Activated CD8-positive, alpha-beta memory T cell treated with anti-CD3 and anti-CD28 coated beads, Interleukin-2, amount 10 ng/mL, durations not matched to agents 7 days and 5 days (primary cell): Measurements from ENCODE around the gene PCDHGA1. TPM values are rescaled to one million over a fixed set of nuclear protein-coding genes. Genes with fewer than 3 reads are reported as not detected.
"Not testable (repeated sequence)": the region's sequence is repeated elsewhere in the genome, so short reads cannot be mapped to it uniquely, and the experiment has no call there.

ENCODE experiments used
- ATAC-seq: fragments of 150-1000 bp; cut with Tn5 transposase; one replicate; pipeline ENCODE4 v1.10.0; 2021; ENCODE audit warnings: moderate library complexity
- CTCF ChIA-PET: fragments of 350-600 bp; sonication (Branson Sonifier 250); formaldehyde crosslinking; loops from one replicate; lab custom pipeline; 2021; ENCODE audit warnings: antibody characterized with exemption; lab: Charles Lee
- DNase-seq: peaks from one replicate; pipeline ENCODE4 v3.0.0-alpha.2; 2020
- H3K27ac Mint-ChIP-seq: one replicate; pipeline ENCODE4 v1.8.0; 2021; ENCODE audit warnings: mild to moderate bottlenecking, mixed read lengths
- H3K27me3 Mint-ChIP-seq: one replicate; pipeline ENCODE4 v1.8.0; 2021; ENCODE audit warnings: mixed read lengths
- H3K36me3 Mint-ChIP-seq: one replicate; pipeline ENCODE4 v1.8.0; 2021; ENCODE audit warnings: mild to moderate bottlenecking, mixed read lengths
- H3K4me1 Mint-ChIP-seq: one replicate; pipeline ENCODE4 v1.8.0; 2021; ENCODE audit warnings: mixed read lengths
- H3K4me3 Mint-ChIP-seq: one replicate; pipeline ENCODE4 v1.8.0; 2021; ENCODE audit warnings: mild to moderate bottlenecking, moderate library complexity, mixed read lengths
- H3K9me3 Mint-ChIP-seq: one replicate; pipeline ENCODE4 v1.8.0; 2022; ENCODE audit warnings: low read depth, mixed read lengths
- total RNA-seq, 2 experiments: library from RNA; stranded (reverse); gene quantifications; one replicate each; pipeline ENCODE4 v1.2.3, GENCODE V29; 2021

Gene PCDHGA1
- total RNA-seq, 2 experiments from 2014 or later: not detected

DNA sequence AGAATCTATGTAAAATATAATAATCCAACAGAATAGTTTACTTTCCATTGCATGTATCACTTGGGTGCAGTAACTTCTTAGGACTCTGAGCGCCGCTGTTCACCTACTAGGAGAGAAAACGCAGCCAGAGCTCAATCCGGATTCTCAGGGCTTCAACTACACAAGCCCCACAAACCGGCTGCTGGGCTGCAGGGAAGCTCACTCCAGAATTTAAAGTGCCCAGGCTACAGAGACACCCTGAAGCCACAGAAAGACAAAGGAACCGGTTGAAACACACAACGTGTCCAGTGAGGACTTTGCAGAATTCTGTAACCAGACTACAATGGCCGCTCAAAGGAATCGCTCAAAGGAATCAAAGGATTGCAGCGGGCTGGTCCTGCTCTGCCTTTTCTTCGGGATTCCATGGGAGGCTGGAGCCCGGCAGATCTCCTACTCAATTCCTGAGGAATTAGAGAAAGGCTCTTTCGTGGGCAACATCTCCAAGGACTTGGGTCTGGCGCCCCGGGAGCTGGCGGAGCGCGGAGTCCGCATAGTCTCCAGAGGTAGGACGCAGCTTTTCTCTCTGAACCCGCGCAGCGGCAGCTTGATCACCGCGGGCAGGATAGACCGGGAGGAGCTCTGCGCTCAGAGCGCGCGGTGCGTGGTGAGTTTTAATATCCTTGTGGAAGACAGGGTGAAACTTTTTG is 82.7 kb downstream of the PCDHGA1 start, which contains the start of gene PCDHGA10:
TSS of gene PCDHGA10 (plus strand) at position 134 of the 686 bp plus-strand sequence. CDS start at position 323, 189 bp downstream.
- DNase-seq: peak; percentile 69
- peaks cover 74% of the 10 kb centered on the region for H3K27me3 Mint-ChIP-seq
- CTCF ChIA-PET: interaction anchor here (0.6 to 2.4 kb wide), 23 partner anchors 9 to 151 kb away, joined by 3 to 10 read pairs (median 4); partner anchors contain the start of genes PCDHGA11, PCDHGA12, PCDHGA5 and PCDHGA9
- H3K36me3 Mint-ChIP-seq: peaks cover 13% of the 10 kb centered on the region
- H3K4me3 Mint-ChIP-seq: peak within 1 kb of the TSS; percentile 60
- ATAC-seq: peak; percentile 72
- peaks cover 5% of the 10 kb centered on the region for H3K9me3 Mint-ChIP-seq
- H3K4me1 Mint-ChIP-seq: peaks cover 15% of the 10 kb centered on the region
- no peak within 1 kb of the TSS for H3K27ac Mint-ChIP-seq

DNA sequence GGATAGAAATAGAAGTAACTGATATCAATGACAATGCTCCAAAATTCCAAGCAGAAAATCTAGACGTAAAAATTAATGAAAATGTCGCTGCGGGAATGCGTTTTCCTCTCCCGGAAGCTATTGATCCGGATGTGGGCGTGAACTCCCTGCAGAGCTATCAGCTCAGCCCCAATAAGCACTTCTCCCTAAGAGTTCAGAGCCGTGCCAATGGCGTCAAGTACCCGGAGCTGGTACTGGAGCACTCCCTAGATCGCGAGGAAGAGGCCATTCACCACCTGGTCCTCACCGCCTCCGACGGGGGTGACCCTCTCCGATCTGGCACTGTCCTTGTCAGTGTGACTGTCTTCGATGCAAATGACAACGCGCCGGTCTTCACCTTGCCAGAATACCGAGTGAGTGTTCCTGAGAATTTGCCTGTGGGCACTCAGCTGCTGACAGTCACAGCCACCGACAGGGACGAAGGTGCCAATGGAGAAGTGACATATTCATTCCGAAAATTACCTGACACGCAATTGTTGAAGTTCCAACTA is 83.3 kb downstream of the PCDHGA1 start:
- Mint-ChIP-seq H3K27ac (no peak overlapping the region), H3K36me3 (peaks cover 15% of the 10 kb centered on the region)
- DNase-seq: no peak

DNA sequence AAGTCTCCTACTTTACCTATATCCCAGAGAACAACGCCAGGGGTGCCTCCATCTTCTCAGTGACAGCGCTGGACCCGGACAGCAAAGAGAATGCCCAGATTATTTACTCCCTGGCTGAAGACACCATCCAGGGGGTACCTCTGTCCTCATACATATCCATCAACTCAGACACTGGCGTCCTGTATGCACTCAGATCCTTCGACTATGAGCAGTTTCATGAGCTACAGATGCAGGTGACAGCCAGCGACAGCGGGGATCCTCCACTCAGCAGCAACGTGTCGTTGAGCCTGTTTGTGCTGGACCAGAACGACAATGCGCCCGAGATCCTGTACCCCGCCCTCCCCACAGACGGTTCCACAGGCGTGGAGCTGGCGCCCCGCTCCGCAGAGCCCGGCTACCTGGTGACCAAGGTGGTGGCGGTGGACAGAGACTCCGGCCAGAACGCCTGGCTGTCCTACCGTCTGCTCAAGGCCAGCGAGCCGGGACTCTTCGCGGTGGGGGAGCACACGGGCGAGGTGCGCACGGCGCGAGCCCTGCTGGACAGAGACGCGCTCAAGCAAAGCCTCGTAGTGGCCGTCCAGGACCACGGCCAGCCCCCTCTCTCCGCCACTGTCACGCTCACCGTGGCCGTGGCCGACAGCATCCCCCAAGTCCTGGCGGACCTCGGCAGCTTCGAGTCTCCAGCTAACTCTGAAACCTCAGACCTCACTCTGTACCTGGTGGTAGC is 84.4 kb downstream of the PCDHGA1 start:
- not testable (repeated sequence) for H3K9me3 Mint-ChIP-seq, ATAC-seq, DNase-seq, H3K4me3 Mint-ChIP-seq
- CTCF ChIA-PET: interaction anchor here (1.7 to 2.4 kb wide), 2 partner anchors 80 to 143 kb away, joined by 4 to 10 read pairs; no protein-coding TSS in a partner anchor
- peak overlapping the region; percentile 9 for H3K27ac Mint-ChIP-seq
- H3K36me3 Mint-ChIP-seq: peaks cover 14% of the 10 kb centered on the region
- peaks cover 75% of the 10 kb centered on the region for H3K27me3 Mint-ChIP-seq
- peaks cover 17% of the 10 kb centered on the region for H3K4me1 Mint-ChIP-seq

More for the DNA sequence above, 83.3 kb downstream of the PCDHGA1 start:
- CTCF ChIA-PET: interaction anchor here (0.6 to 2.4 kb wide), 17 partner anchors 8 to 151 kb away, joined by 3 to 10 read pairs (median 4); partner anchors contain the start of genes PCDHGA11 and PCDHGA12
- Mint-ChIP-seq H3K27me3 (peaks cover 75% of the 10 kb centered on the region), H3K9me3 (peaks cover 3% of the 10 kb centered on the region), H3K4me3 (peak overlapping the region; percentile 60), H3K4me1 (peaks cover 17% of the 10 kb centered on the region)
- no peak for ATAC-seq

DNA sequence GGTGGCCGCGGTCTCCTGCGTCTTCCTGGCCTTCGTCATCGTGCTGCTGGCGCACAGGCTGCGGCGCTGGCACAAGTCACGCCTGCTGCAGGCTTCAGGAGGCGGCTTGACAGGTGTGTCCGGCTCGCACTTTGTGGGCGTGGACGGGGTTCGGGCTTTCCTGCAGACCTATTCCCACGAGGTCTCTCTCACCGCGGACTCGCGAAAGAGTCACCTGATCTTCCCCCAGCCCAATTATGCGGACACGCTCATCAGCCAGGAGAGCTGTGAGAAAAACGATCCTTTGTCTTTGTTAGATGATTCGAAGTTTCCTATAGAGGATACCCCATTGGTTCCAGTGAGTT is 84.9 kb downstream of the PCDHGA1 start:
- Mint-ChIP-seq H3K36me3 (peaks cover 13% of the 10 kb centered on the region), H3K27me3 (peaks cover 73% of the 10 kb centered on the region), H3K4me1 (peaks cover 17% of the 10 kb centered on the region)
- DNase-seq, CTCF ChIA-PET, H3K9me3 Mint-ChIP-seq, ATAC-seq, H3K4me3 Mint-ChIP-seq, H3K27ac Mint-ChIP-seq: not testable (repeated sequence)

DNA sequence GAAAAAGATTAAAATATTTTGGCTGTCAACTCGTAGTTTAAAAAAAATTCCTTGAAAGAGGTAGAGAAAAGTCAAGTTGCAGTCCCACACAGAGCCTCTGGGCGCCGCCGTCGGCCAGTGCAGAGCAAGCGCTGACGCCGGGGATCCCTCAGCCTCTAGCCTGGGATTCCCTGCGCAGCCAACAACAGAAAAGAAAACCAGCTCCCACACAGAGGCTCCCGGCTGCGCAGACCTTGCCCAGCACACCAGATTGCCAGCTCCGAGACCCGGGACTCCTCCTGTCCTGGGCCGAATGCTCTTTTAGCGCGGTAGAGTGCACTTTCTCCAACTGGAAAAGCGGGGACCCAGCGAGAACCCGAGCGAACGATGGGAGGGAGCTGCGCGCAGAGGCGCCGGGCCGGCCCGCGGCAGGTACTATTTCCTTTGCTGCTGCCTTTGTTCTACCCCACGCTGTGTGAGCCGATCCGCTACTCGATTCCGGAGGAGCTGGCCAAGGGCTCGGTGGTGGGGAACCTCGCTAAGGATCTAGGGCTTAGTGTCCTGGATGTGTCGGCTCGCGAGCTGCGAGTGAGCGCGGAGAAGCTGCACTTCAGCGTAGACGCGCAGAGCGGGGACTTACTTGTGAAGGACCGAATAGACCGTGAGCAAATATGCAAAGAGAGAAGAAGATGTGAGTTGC is 87.3 kb downstream of the PCDHGA1 start, which contains the start of gene PCDHGB7:
TSS of gene PCDHGB7 (plus strand) at position 184 of the 679 bp plus-strand sequence. CDS start at position 367, 183 bp downstream.
- CTCF ChIA-PET: interaction anchor here (0.6 to 2.1 kb wide), 6 partner anchors 13 to 140 kb away, joined by 3 to 8 read pairs (median 4); partner anchors contain the start of genes PCDHGA12 and PCDHGA9
- ATAC-seq (peak; percentile 55), DNase-seq (peak; percentile 57)
- H3K9me3 Mint-ChIP-seq, H3K4me3 Mint-ChIP-seq: not testable (repeated sequence)
- Mint-ChIP-seq H3K4me1 (peaks cover 20% of the 10 kb centered on the region), H3K27me3 (peaks cover 84% of the 10 kb centered on the region), H3K36me3 (peaks cover 11% of the 10 kb centered on the region), H3K27ac (peak within 1 kb of the TSS; percentile 35)

DNA sequence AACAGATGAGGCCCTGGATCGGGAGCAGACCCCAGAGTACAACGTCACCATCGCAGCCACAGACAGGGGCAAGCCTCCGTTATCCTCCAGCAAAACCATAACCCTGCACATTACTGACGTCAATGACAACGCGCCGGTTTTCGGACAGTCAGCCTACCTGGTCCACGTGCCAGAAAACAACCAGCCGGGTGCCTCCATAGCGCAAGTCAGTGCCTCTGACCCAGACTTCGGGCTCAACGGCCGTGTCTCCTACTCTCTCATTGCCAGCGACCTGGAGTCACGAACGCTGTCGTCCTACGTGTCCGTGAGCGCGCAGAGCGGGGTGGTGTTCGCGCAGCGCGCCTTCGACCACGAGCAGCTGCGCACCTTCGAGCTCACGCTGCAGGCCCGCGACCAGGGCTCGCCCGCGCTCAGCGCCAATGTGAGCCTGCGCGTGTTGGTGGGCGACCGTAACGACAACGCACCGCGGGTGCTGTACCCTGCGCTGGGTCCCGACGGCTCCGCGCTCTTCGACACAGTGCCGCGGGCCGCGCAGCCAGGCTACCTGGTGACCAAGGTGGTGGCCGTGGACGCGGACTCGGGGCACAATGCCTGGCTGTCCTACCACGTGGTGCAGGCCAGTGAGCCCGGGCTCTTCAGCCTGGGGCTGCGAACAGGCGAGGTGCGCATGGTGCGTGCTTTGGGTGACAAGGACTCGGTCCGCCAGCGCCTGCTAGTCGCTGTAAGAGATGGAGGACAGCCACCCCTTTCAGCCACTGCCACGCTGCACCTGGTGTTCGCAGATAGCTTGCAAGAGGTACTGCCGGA is 89.0 kb downstream of the PCDHGA1 start:
- Mint-ChIP-seq H3K4me1 (peaks cover 12% of the 10 kb centered on the region), H3K27ac (no peak overlapping the region), H3K9me3 (peaks cover 8% of the 10 kb centered on the region), H3K27me3 (peaks cover 77% of the 10 kb centered on the region), H3K36me3 (peaks cover 11% of the 10 kb centered on the region), H3K4me3 (no peak overlapping the region)
- CTCF ChIA-PET: interaction anchor here (1.1 to 2.1 kb wide), 5 partner anchors 11 to 145 kb away, joined by 3 to 23 read pairs (median 8); partner anchors contain the start of gene PCDHGA12
- ATAC-seq: no peak
- no peak for DNase-seq

DNA sequence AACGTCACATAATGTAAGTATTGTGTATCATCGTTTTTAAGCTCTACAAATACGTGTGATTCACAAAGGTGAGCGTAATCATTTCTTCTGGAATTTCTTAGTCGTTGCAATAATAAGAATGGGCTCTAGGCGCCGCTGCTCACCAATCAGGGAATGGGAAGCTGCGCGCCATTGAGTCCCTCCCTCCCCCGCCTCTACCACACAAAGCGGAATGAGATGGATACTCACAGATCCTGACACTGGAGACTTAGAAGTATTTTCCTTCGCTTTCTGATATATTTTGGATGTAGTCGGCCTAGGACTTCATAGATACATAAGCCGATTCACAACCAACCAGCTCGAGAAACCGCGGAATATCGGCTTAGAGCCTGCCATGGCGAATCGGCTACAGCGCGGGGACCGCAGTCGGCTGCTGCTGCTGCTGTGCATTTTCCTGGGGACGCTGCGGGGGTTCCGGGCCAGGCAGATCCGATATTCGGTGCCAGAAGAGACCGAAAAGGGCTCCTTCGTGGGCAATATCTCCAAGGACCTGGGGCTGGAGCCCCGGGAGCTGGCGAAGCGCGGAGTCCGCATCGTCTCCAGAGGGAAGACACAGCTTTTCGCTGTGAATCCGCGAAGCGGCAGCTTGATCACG is 90.7 kb downstream of the PCDHGA1 start, which contains the start of gene PCDHGA11:
TSS of gene PCDHGA11 (plus strand) at position 197 of the 634 bp plus-strand sequence. CDS start at position 374, 177 bp downstream.
- DNase-seq (peak; percentile 57), ATAC-seq (no peak)
- Mint-ChIP-seq H3K4me3 (peak within 1 kb of the TSS; percentile 65), H3K27ac (peak within 1 kb of the TSS; percentile 54), H3K27me3 (peaks cover 76% of the 10 kb centered on the region), H3K4me1 (peaks cover 9% of the 10 kb centered on the region), H3K9me3 (peaks cover 8% of the 10 kb centered on the region), H3K36me3 (peaks cover 7% of the 10 kb centered on the region)
- CTCF ChIA-PET: interaction anchor here (0.8 to 2.4 kb wide), 23 partner anchors 8 to 221 kb away, joined by 3 to 23 read pairs (median 4); partner anchors contain the start of genes PCDHB11, PCDHGA10, PCDHGA12 and PCDHGA4

DNA sequence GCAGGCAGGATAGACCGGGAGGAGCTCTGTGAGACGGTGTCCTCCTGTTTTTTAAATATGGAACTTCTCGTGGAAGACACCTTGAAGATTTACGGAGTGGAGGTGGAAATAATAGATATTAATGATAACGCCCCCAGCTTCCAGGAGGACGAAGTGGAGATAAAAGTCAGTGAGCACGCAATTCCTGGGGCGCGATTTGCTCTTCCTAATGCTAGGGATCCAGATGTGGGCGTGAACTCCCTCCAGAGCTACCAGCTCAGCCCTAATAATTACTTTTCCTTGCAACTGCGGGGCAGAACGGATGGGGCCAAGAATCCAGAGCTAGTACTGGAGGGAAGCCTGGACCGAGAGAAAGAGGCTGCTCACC is 91.2 kb downstream of the PCDHGA1 start:
- Mint-ChIP-seq H3K4me1 (peaks cover 9% of the 10 kb centered on the region), H3K36me3 (peaks cover 7% of the 10 kb centered on the region), H3K27me3 (peaks cover 73% of the 10 kb centered on the region), H3K4me3 (peak overlapping the region; percentile 65), H3K9me3 (peaks cover 8% of the 10 kb centered on the region), H3K27ac (peak overlapping the region; percentile 54)
- DNase-seq (no peak), ATAC-seq (no peak)
- CTCF ChIA-PET: interaction anchor here (0.6 to 2.4 kb wide), 20 partner anchors 8 to 222 kb away, joined by 3 to 23 read pairs (median 4); partner anchors contain the start of genes PCDHB11, PCDHGA10, PCDHGA12 and PCDHGA5

DNA sequence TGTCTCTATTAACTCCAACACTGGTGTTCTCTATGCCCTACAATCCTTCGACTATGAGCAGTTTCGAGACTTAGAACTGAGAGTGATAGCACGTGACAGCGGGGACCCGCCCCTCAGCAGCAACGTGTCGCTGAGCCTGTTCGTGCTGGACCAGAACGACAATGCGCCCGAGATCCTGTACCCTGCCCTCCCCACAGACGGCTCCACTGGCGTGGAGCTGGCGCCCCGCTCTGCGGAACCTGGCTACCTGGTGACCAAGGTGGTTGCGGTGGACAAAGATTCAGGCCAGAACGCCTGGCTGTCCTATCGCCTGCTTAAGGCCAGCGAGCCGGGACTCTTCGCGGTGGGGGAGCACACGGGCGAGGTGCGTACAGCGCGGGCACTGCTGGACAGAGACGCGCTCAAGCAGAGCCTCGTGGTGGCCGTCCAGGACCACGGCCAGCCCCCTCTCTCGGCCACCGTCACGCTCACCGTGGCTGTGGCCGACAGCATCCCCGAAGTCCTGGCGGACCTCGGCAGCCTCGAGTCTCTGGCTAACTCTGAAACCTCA is 92.5 kb downstream of the PCDHGA1 start:
- peaks cover 7% of the 10 kb centered on the region for H3K4me1 Mint-ChIP-seq
- no peak overlapping the region for H3K27ac Mint-ChIP-seq
- peaks cover 8% of the 10 kb centered on the region for H3K9me3 Mint-ChIP-seq
- H3K36me3 Mint-ChIP-seq: peaks cover 7% of the 10 kb centered on the region
- DNase-seq (no peak), ATAC-seq (no peak)
- no peak overlapping the region for H3K4me3 Mint-ChIP-seq
- CTCF ChIA-PET: interaction anchor here (1.1 to 2.4 kb wide), 2 partner anchors 10 to 100 kb away, joined by 3 to 6 read pairs; partner anchors contain the start of gene PCDHGA10
- H3K27me3 Mint-ChIP-seq: peaks cover 73% of the 10 kb centered on the region

DNA sequence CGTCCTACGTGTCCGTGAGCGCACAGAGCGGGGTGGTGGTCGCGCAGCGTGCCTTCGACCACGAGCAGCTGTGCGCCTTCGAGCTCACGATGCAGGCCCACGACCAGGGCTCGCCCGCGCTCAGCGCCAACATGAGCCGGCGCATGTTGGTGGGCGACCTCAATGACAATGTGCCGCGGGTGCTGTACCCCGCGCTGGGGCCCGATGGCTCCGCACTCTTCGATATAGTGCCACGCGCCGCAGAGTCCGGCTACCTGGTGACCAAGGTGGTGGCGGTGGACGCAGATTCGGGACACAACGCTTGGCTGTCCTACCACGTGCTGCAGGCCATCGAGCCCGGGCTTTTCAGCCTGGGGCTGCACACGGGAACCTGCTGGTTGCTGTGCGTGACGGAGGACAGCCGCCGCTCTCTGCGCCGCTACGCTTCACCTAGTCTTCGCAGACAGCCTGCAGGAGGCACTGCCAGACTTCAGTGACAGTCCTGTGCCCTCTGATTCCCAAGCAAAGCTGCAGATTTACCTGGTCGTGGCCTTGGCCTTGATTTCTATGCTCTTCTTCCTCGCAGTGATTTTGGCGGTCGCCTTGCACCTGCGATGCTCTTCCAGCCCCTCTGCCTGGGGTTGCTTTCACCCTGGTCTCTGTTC is 97.6 kb downstream of the PCDHGA1 start:
- CTCF ChIA-PET: no interaction called here

More for the DNA sequence above, 97.6 kb downstream of the PCDHGA1 start:
- peaks cover 4% of the 10 kb centered on the region for H3K36me3 Mint-ChIP-seq
- H3K9me3 Mint-ChIP-seq: peaks cover 14% of the 10 kb centered on the region
- peaks cover 60% of the 10 kb centered on the region for H3K27me3 Mint-ChIP-seq
- ATAC-seq (no peak), DNase-seq (no peak)
- H3K4me1 Mint-ChIP-seq: peaks cover 5% of the 10 kb centered on the region
- no peak overlapping the region for H3K27ac Mint-ChIP-seq
- no peak overlapping the region for H3K4me3 Mint-ChIP-seq
